ENCODE data around the gene NRIP3. TPM values are rescaled to one million over a fixed set of nuclear protein-coding genes. Genes with fewer than 3 reads are reported as not detected.

The NRIP3 gene
- 10.6 TPM for total RNA-seq (ENCODE audit: insufficient read depth, low replicate concordance)

GRCh38 chr11:9003573-9004182 is at the start of gene NRIP3:
Gene NRIP3 (minus strand): TSS chr11:9004001. CDS start chr11:9003935, 66 bp downstream.
- DNase-seq (ENCODE audit: low spot score): peak; percentile 64

- DNase-seq (ENCODE audit: low spot score): no peak
These were observed 48.5 kb upstream of the NRIP3 start for GRCh38 chr11:9052316-9052715.

GRCh38 chr11:9049959-9050358 is 46.2 kb upstream of the NRIP3 start:
- DNase-seq (ENCODE audit: low spot score): no peak

- DNase-seq (ENCODE audit: low spot score): peak; percentile 77
These were observed 44.2 kb upstream of the NRIP3 start for GRCh38 chr11:9047964-9048523.

- DNase-seq (ENCODE audit: low spot score): no peak
These were observed 42.7 kb upstream of the NRIP3 start for GRCh38 chr11:9046481-9046880.

GRCh38 chr11:9042488-9042887 is 38.7 kb upstream of the NRIP3 start:
- DNase-seq (ENCODE audit: low spot score): no peak

GRCh38 chr11:9041747-9042146 is 37.9 kb upstream of the NRIP3 start:
- DNase-seq (ENCODE audit: low spot score): no peak

- no peak for DNase-seq (ENCODE audit: low spot score)
These were observed 36.6 kb upstream of the NRIP3 start for GRCh38 chr11:9040410-9040809.

- DNase-seq (ENCODE audit: low spot score): no peak
These were observed 36.1 kb upstream of the NRIP3 start for GRCh38 chr11:9039863-9040262.

- DNase-seq (ENCODE audit: low spot score): no peak
These were observed 35.4 kb upstream of the NRIP3 start for GRCh38 chr11:9039198-9039597.

GRCh38 chr11:9038541-9038940 is 34.7 kb upstream of the NRIP3 start:
- no peak for DNase-seq (ENCODE audit: low spot score)

- no peak for DNase-seq (ENCODE audit: low spot score)
These were observed 34.2 kb upstream of the NRIP3 start for GRCh38 chr11:9037963-9038362.

GRCh38 chr11:9037046-9037780 is 33.4 kb upstream of the NRIP3 start:
- DNase-seq (ENCODE audit: low spot score): no peak

GRCh38 chr11:9030601-9031000 is 26.8 kb upstream of the NRIP3 start:
- no peak for DNase-seq (ENCODE audit: low spot score)

GRCh38 chr11:9029422-9029821 is 25.6 kb upstream of the NRIP3 start:
- no peak for DNase-seq (ENCODE audit: low spot score)

GRCh38 chr11:9028581-9028980 is 24.8 kb upstream of the NRIP3 start:
- no peak for DNase-seq (ENCODE audit: low spot score)

- no peak for DNase-seq (ENCODE audit: low spot score)
These were observed 21.5 kb upstream of the NRIP3 start for GRCh38 chr11:9025101-9025850.

GRCh38 chr11:9022961-9023680 is 19.3 kb upstream of the NRIP3 start:
- no peak for DNase-seq (ENCODE audit: low spot score)

- DNase-seq (ENCODE audit: low spot score): peak; percentile 70
These were observed 17.1 kb upstream of the NRIP3 start for GRCh38 chr11:9020916-9021315.

- DNase-seq (ENCODE audit: low spot score): no peak
These were observed 16.1 kb upstream of the NRIP3 start for GRCh38 chr11:9019861-9020260.

GRCh38 chr11:9017773-9018172 is 14.0 kb upstream of the NRIP3 start:
- DNase-seq (ENCODE audit: low spot score): peak; percentile 36
